Body of pancreas (tissue), 4 donors: ENCODE measurements around the gene UAP1L1.

Source experiments
- CTCF ChIP-seq, 7 experiments: fragments of 450-650 bp in 4 of 7; fragments of 200-600 bp in 3 of 7; sonication (generic) in 3 of 7; IDR thresholded peaks; one replicate each; pipeline ENCODE4 v1.5.1; 2016 to 2019; ENCODE audit warnings: antibody characterized with exemption in 7 of 7
- POLR2A ChIP-seq, 3 donors: fragments of 450-650 bp; IDR thresholded peaks; one replicate each; pipeline ENCODE4 v1.6.1; 2016; ENCODE audit warnings: antibody characterized with exemption in 3 of 3, mild to moderate bottlenecking in 2 of 3

- TF ChIP-seq CTCF (IDR thresholded peaks at IDR 0.05), result peak; percentile 91 to 97 (median 94)
- TF ChIP-seq POLR2A (IDR thresholded peaks at IDR 0.05), result no peak
Measured at GRCh38 chr9:137064027-137064879, 13.1 kb upstream of the UAP1L1 start.
